CD14-positive monocyte (primary cell): Measurements from ENCODE around the gene IL3. TPM values are rescaled to one million over a fixed set of nuclear protein-coding genes. Genes with fewer than 3 reads are reported as not detected.

Experiments used
- DNase-seq, 3 donors: peaks; one replicate each; pipeline ENCODE4 v3.0.0-alpha.2; 2011 to 2022
- H2AFZ ChIP-seq: 2 replicates; pipeline ENCODE4 v1.6.0; 2012; ENCODE audit warnings: mild to moderate bottlenecking, low read depth, low read length, inconsistent platforms; ENCODE audit not compliant: insufficient read depth, poor library complexity, severe bottlenecking
- H3K27ac ChIP-seq, 2 donors: 1 replicate in 1 of 2; 2 replicates in 1 of 2; pipeline ENCODE4 v1.5.1; 2012 to 2013; ENCODE audit warnings: low read length in 2 of 2, control low read depth in 1 of 2, inconsistent platforms in 1 of 2, low read depth in 1 of 2, mild to moderate bottlenecking in 1 of 2
- H3K27me3 ChIP-seq, 2 donors: one replicate each; pipeline versions ENCODE4 v1.6.0 to v1.6.1; 2011 to 2013; ENCODE audit warnings: low read length in 2 of 2; ENCODE audit not compliant: control insufficient read depth in 2 of 2, insufficient read depth in 2 of 2
- H3K36me3 ChIP-seq, 2 donors: replicated peaks in 1 of 2; 1 replicate in 1 of 2; 2 replicates in 1 of 2; pipeline versions ENCODE4 v1.5.1 to v1.6.1; 2012 to 2013; ENCODE audit warnings: low read length in 2 of 2, control low read depth in 1 of 2, inconsistent platforms in 1 of 2, mild to moderate bottlenecking in 1 of 2; ENCODE audit not compliant: insufficient read depth in 2 of 2, control insufficient read depth in 1 of 2
- H3K4me1 ChIP-seq, 2 donors: 1 replicate in 1 of 2; 2 replicates in 1 of 2; pipeline versions ENCODE4 v1.5.1 to v1.6.1; 2012 to 2013; ENCODE audit warnings: low read length in 2 of 2, control low read depth in 1 of 2, inconsistent platforms in 1 of 2, mild to moderate bottlenecking in 1 of 2, moderate library complexity in 1 of 2; ENCODE audit not compliant: insufficient read depth in 2 of 2, control insufficient read depth in 1 of 2
- H3K4me2 ChIP-seq: replicated peaks from 2 replicates; pipeline ENCODE3; 2012; ENCODE audit warnings: low read length, moderate library complexity, mild to moderate bottlenecking; ENCODE audit not compliant: poor library complexity, severe bottlenecking; ENCODE audit errors: extremely low read depth
- H3K4me3 ChIP-seq, 3 experiments: fragments of 200-600 bp in 1 of 3; sonication (generic) in 1 of 3; replicated peaks in 1 of 3; 1 replicate in 2 of 3; 2 replicates in 1 of 3; pipeline ENCODE4 v1.5.1; 2011 to 2013; ENCODE audit warnings: low read length in 3 of 3, mild to moderate bottlenecking in 3 of 3, control low read depth in 2 of 3, low read depth in 2 of 3, inconsistent platforms in 1 of 3, moderate library complexity in 1 of 3
- H3K79me2 ChIP-seq: 2 replicates; pipeline ENCODE4 v1.6.0; 2012; ENCODE audit warnings: mild to moderate bottlenecking, control low read depth, inconsistent platforms, low read length, moderate library complexity; ENCODE audit not compliant: insufficient read depth
- H3K9ac ChIP-seq: 2 replicates; pipeline ENCODE4 v1.6.0; 2017; ENCODE audit warnings: low read length, mild to moderate bottlenecking; ENCODE audit not compliant: insufficient read depth, poor library complexity, severe bottlenecking
- H3K9me3 ChIP-seq, 2 donors: replicated peaks in 1 of 2; 1 replicate in 1 of 2; 2 replicates in 1 of 2; pipeline versions ENCODE4 v1.5.1 to v1.6.1; 2012 to 2013; ENCODE audit warnings: low read length in 2 of 2, control low read depth in 1 of 2; ENCODE audit not compliant: control insufficient read depth in 1 of 2, insufficient read depth in 1 of 2
- H4K20me1 ChIP-seq: 2 replicates; pipeline ENCODE4 v1.6.0; 2012; ENCODE audit warnings: mild to moderate bottlenecking, low read length, control low read depth, moderate library complexity; ENCODE audit not compliant: insufficient read depth
- H3K27ac Mint-ChIP-seq, 7 donors: one replicate each; pipeline ENCODE4 v1.8.0; 2020; ENCODE audit warnings: mild to moderate bottlenecking in 7 of 7, mixed read lengths in 7 of 7, moderate library complexity in 6 of 7, inconsistent platforms in 2 of 7
- H3K27me3 Mint-ChIP-seq, 3 donors: one replicate each; pipeline ENCODE4 v1.8.0; 2021 to 2022; ENCODE audit warnings: low read depth in 3 of 3, mild to moderate bottlenecking in 3 of 3, mixed read lengths in 3 of 3, moderate library complexity in 3 of 3, inconsistent platforms in 1 of 3
- H3K36me3 Mint-ChIP-seq, 2 donors: one replicate each; pipeline ENCODE4 v1.8.0; 2020; ENCODE audit warnings: mixed read lengths in 2 of 2, inconsistent platforms in 1 of 2, mild to moderate bottlenecking in 1 of 2
- H3K4me1 Mint-ChIP-seq: one replicate; pipeline ENCODE4 v1.8.0; 2020; ENCODE audit warnings: mild to moderate bottlenecking, mixed read lengths
- H3K4me3 Mint-ChIP-seq, 2 donors: one replicate each; pipeline ENCODE4 v1.8.0; 2020; ENCODE audit warnings: mild to moderate bottlenecking in 2 of 2, mixed read lengths in 2 of 2, moderate library complexity in 1 of 2
- H3K9me3 Mint-ChIP-seq, 7 donors: one replicate each; pipeline ENCODE4 v1.8.0; 2020 to 2022; ENCODE audit warnings: mixed read lengths in 7 of 7, mild to moderate bottlenecking in 6 of 7, moderate library complexity in 6 of 7, inconsistent platforms in 2 of 7
- WGBS: methylation state at CpG from one replicate; pipeline ENCODE4 v1.1.5; 2013; ENCODE audit warnings: missing lambda C conversion rate; ENCODE audit not compliant: insufficient coverage; 5-methylcytosine and 5-hydroxymethylcytosine counted together
- intact Hi-C, 2 donors: fragments of 100-400 bp; cut with micrococcal nuclease; formaldehyde crosslinking; loops; one replicate each; pipeline versions ENCODE4 v1.15.0 to v1.15.1; 2023
- polyA plus RNA-seq, 3 donors: library from polyadenylated mRNA; depleted of rRNA in 1 of 3; unstranded in 2 of 3; stranded (reverse) in 1 of 3; fragments of 300-500 nt in 2 of 3; fragments of >200 nt in 1 of 3; fragmentation: Illumina TruSeq in 2 of 3; gene quantifications; 1 replicate in 2 of 3; 2 replicates in 1 of 3; pipeline ENCODE4 v1.2.3, GENCODE V29; 2012 to 2021
- TF ChIP-seq, protein P1 (sequence below): fragments of 200-600 bp; IDR thresholded peaks from one replicate; pipeline ENCODE4 v1.8.0; 2022; ENCODE audit warnings: antibody characterized with exemption, mild to moderate bottlenecking

The IL3 gene
- polyA plus RNA-seq, 3 donors: not detected

DNA sequence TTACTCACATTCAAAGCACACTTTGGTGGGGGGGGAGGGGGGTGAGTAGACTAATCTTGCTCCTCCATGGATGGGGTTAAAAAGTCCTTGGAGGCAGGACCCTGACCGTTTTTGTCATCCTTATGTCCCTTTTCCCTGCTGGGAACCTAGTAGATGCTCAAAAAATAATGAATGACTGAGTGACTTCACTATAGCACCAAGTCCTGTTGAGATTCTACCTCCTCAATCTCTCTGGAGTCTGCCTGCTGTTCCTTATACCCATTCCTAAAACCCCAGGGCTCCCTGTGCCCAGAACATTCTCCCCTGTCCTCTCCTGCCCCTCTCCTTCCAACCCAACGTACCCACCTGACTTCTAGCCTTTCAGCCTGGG lies 10.9 kb downstream of the IL3 start:
- no peak overlapping the region for H3K27ac ChIP-seq
- peaks cover 0 to 4% of the 10 kb centered on the region in 2 donors for H3K36me3 Mint-ChIP-seq
- H3K4me1 ChIP-seq: peaks cover 11 to 22% of the 10 kb centered on the region in 2 donors
- H3K79me2 ChIP-seq: no peaks in the 10 kb centered on the region
- no peak for DNase-seq
- no peak overlapping the region for H3K4me2 ChIP-seq
- H3K9me3 Mint-ChIP-seq: peaks cover 0 to 5% (median 0%) of the 10 kb centered on the region in 7 donors
- no peak overlapping the region for H2AFZ ChIP-seq
- H3K4me3 Mint-ChIP-seq: peak overlapping the region in 1 of 2 donors; percentile 84
- H3K27me3 Mint-ChIP-seq: peaks cover 44 to 73% (median 49%) of the 10 kb centered on the region in 3 donors
- H3K36me3 ChIP-seq: no peaks in the 10 kb centered on the region
- H3K27me3 ChIP-seq: peaks cover 14 to 49% of the 10 kb centered on the region in 2 donors
- H3K9me3 ChIP-seq: no peaks in the 10 kb centered on the region
- H3K9ac ChIP-seq: no peak overlapping the region
- TF ChIP-seq, protein P1, sequence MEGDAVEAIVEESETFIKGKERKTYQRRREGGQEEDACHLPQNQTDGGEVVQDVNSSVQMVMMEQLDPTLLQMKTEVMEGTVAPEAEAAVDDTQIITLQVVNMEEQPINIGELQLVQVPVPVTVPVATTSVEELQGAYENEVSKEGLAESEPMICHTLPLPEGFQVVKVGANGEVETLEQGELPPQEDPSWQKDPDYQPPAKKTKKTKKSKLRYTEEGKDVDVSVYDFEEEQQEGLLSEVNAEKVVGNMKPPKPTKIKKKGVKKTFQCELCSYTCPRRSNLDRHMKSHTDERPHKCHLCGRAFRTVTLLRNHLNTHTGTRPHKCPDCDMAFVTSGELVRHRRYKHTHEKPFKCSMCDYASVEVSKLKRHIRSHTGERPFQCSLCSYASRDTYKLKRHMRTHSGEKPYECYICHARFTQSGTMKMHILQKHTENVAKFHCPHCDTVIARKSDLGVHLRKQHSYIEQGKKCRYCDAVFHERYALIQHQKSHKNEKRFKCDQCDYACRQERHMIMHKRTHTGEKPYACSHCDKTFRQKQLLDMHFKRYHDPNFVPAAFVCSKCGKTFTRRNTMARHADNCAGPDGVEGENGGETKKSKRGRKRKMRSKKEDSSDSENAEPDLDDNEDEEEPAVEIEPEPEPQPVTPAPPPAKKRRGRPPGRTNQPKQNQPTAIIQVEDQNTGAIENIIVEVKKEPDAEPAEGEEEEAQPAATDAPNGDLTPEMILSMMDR: no peak
- no peak overlapping the region for H3K27ac Mint-ChIP-seq
- no peak overlapping the region for H3K4me3 ChIP-seq
- intact Hi-C loops: no loop called here
- WGBS: 92% methylated on average over 1 of the region's 2 CpGs
- no peaks in the 10 kb centered on the region for H4K20me1 ChIP-seq
- peaks cover 29% of the 10 kb centered on the region for H3K4me1 Mint-ChIP-seq

DNA sequence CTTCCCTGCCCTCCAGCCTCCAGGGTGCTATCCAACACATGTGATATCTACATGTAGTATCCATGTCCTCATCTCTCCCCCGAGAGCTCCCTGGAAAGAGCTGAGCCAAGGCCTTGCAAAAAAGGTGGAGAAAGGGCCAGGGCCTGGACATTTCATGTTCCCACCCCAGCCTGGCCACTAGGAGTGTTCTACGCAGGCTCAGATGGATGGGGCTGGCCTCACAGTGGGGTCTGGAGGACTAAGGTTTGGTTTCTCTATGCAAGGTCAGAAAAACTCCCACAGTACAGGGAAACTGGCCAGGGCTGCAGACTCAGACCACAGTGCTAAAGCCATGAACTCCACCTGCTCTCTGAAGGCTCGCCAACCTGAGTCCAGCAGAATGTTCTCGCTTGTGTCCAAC lies 11.6 kb downstream of the IL3 start:
- Histone ChIP-seq H4K20me1 (no peaks in the 10 kb centered on the region), H3K4me3 (no peak overlapping the region), H3K4me1 (peaks cover 11 to 22% of the 10 kb centered on the region in 2 donors), H3K79me2 (no peaks in the 10 kb centered on the region), H3K27me3 (peaks cover 14 to 49% of the 10 kb centered on the region in 2 donors), H3K9ac (no peak overlapping the region), H2AFZ (no peak overlapping the region), H3K9me3 (no peaks in the 10 kb centered on the region), H3K36me3 (no peaks in the 10 kb centered on the region), H3K27ac (no peak overlapping the region), H3K4me2 (no peak overlapping the region)
- H3K27me3 Mint-ChIP-seq: peaks cover 44 to 67% (median 46%) of the 10 kb centered on the region in 3 donors
- H3K9me3 Mint-ChIP-seq: peaks cover 0 to 5% (median 0%) of the 10 kb centered on the region in 7 donors
- peaks cover 29% of the 10 kb centered on the region for H3K4me1 Mint-ChIP-seq
- H3K27ac Mint-ChIP-seq: no peak overlapping the region
- peaks cover 0 to 4% of the 10 kb centered on the region in 2 donors for H3K36me3 Mint-ChIP-seq
- WGBS: 93% methylated on average over 2 of the region's 4 CpGs
- DNase-seq: no peak
- no peak overlapping the region for H3K4me3 Mint-ChIP-seq
- TF ChIP-seq, protein P1: no peak
- intact Hi-C loops: no loop called here
